ENCODE data around the gene ROBO1.

DNA sequence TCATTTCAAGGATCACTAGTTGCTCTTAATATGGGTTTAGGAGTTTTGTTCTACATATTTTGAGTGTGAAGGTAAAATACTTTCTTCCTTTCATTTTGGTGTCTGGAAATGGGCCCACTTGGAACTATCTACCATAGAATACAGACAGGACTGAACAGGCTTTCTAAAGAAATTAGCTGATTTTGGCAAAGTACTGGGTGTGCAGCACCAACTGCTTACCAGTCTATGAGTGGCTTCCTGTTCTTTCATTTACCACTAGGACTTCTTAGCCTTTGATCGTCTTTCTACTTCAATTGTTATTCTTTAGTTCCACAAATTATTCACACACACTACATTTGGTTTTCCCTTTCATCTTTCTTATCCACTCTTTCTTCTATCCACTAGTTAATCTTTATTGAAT is 1196.3 kb downstream of the ROBO1 start:
- no peak for TF ChIP-seq CTCF (IDR thresholded peaks at IDR 0.05; ENCODE audit: insufficient read depth, low read length, poor library complexity, severe bottlenecking)
- no peak for TF ChIP-seq EZH2phosphoT487 (conservative IDR thresholded peaks at IDR 0.05; ENCODE audit: low read length)
